Breast epithelium (tissue), 3 donors: Measurements from ENCODE around the gene EPO.

Source experiments
- CTCF ChIP-seq, 3 donors: fragments of 450-650 bp; IDR thresholded peaks; one replicate each; pipeline ENCODE4 v1.5.1; 2016 to 2017; ENCODE audit warnings: antibody characterized with exemption in 3 of 3, mild to moderate bottlenecking in 3 of 3, moderate library complexity in 3 of 3
- POLR2A ChIP-seq: fragments of 450-650 bp; IDR thresholded peaks from one replicate; pipeline ENCODE4 v1.6.1; 2016; ENCODE audit warnings: antibody characterized with exemption, mild to moderate bottlenecking, moderate library complexity
- POLR2AphosphoS5 ChIP-seq, 3 donors: sonication (generic); formaldehyde crosslinking; IDR thresholded peaks; one replicate each; pipeline ENCODE4 v1.6.1; 2017; ENCODE audit warnings: antibody characterized with exemption in 3 of 3

GRCh38 chr7:100706672-100707311 lies 13.5 kb upstream of the EPO start:
- TF ChIP-seq POLR2A (no peak), CTCF (IDR thresholded peaks at IDR 0.05) (no peak), POLR2AphosphoS5 (IDR thresholded peaks at IDR 0.05) (no peak)
